Measurements from ENCODE around the gene DPH3. TPM values are rescaled to one million over a fixed set of nuclear protein-coding genes. Genes with fewer than 3 reads are reported as not detected.

Gene DPH3
- total RNA-seq, 1 donor from 2014 or later: 18.7 TPM

DNA sequence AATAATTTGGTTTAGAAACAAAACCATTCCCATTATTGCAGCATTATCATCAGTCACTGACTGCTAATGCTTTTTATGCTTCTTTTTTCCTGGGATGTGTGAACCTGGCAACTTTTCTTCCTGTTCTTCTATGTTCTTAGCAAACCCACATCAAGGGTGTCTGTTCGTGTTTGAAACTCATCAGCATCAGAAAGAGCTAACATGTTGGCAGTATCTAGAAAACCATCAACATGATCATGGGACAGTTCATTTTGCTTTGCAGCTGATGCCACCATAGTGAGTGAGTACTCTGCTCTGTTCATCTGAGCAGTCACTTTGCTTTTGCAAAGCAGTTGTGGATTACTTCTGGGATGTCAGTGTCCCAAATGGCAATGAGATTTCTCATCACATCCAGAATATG is 5.9 kb downstream of the DPH3 start:
- intact Hi-C loops (cut with micrococcal nuclease): no loop called here

DNA sequence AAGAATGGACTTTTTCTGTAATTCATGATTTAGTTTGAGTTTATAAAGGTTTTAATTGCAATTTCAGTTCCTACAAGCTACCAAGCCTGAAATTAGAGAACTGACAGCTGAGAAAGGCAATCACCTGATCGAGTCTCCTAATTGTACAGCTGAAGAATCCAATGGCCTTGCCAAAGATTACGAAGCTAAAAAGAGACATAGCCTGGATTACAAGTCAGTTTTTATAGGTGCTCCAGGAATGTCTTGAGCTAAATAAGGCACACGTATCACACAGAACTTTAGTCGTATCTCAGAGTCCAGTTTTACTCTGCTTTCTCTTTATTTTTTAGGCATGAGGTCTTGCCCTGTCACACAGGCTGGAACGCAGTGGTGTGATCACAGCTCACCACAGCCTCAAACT is 6.6 kb downstream of the DPH3 start:
- intact Hi-C loops (cut with micrococcal nuclease): no loop called here

DNA sequence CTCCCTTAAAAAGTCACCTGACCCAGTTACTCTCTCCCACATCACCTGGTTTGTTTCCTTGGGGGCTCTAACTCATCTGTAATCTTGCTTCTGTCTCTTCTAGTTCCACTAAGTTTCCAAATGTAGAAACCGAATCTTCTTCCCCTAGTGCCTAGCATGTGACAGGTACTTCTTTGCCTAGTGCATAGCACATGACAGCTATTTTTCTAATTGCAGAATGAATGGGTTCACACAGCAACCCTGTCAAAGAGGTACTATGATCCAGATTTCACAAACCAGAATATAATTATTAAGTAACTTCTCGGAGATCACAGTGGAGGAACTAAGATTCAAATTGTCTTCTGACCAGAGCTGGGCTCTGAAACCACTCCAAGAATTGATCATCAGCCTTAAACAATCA is 7.4 kb downstream of the DPH3 start:
- intact Hi-C loops (cut with micrococcal nuclease): no loop called here

DNA sequence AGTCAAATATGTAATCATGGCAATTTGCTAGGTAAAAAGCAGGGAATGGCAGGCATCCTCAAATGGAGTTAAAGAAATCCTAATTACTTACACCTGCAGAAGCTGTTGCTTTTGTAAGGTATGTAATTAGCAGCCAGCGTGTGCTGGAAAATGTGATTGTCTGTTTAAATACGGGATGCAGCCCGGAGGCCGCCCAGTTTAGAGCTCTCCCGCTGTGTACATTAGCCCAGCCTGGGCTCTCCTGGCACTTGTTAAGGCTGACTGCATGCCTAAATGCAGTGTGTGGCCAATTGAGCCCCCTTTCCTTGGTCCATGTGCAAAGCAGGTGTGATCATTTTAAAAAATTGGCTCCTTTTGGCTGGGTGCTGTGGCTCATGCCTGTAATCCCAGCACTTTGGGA is 9.0 kb downstream of the DPH3 start:
- intact Hi-C loops (cut with micrococcal nuclease): no loop called here

DNA sequence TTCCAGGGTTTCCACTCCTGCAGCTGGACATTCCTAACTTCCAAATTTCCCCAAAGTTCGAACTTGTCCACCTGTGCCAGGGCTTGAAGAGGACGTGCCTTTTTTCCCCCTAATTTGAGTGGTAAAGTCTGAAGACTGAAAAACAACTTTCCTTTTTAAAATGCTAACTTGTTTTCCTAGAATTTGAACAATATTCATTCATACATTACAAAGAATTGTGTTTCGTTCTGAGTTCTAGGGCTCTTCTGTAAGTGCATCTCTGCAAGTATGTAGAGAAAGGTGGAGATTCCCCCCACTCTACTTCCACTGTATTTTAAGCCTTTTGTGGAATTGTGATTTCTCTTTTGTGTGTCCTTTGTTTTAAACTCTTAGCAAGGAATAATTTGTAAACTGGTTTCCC is 9.4 kb downstream of the DPH3 start:
- intact Hi-C loops (cut with micrococcal nuclease): no loop called here

DNA sequence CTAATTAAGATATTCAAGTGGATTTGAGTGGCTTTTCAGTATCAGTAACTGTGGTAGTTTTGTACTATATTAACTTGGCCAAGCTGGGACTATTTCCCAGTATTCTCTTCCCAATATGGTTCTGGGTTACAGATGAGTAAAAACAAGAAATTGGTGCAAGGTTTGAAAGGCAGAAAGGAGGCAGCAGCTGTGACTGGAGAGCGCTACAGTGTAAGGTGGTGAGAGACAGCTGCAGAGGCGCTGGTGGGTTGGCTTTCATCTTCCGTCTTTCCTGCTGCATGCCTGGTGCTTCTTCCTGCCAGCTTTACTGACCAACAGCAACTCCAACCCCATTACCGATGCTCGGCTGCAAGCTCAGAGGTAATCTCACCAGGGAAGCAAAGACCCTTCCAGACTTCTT is 9.8 kb downstream of the DPH3 start:
- intact Hi-C loops (cut with micrococcal nuclease): no loop called here

DNA sequence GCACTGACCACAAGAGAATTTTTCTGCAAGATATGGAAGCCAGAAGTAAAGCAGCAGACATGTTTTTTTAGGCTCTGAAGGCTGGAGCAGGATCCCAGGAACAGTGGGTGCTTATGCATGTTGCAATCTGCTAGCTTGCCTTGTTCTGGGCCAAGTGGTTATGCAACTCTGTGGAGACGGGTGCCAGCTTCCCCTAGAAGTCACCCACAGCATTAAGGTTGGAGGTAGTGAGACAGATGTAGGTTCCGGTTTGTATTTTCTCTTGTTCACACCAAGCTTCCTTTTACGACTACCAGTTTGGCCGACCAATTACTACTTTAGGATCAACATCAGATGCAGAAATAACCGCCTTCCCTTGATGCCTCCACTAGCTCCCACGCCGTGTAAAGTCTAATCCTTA is 11.1 kb downstream of the DPH3 start:
- intact Hi-C loops (cut with micrococcal nuclease): no loop called here

DNA sequence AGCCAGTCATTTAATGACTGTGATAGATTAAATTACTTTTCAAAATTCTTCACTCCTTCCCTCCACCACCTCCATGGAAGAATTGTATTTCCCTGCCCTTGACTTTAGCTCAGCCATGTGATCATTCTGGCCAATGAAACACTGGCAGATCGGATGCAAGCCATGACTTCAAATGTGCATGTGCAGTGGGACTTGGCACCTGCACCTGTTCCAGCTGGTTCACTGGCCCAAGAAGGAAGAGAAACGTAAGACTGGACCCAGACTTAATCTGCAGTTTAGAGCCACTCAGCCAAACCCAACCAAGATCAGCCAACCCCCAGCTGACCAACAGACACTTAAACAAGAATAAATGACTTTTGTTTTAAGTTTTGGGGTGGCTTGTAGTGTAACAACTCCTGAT is 11.8 kb downstream of the DPH3 start:
- intact Hi-C loops (cut with micrococcal nuclease): no loop called here

DNA sequence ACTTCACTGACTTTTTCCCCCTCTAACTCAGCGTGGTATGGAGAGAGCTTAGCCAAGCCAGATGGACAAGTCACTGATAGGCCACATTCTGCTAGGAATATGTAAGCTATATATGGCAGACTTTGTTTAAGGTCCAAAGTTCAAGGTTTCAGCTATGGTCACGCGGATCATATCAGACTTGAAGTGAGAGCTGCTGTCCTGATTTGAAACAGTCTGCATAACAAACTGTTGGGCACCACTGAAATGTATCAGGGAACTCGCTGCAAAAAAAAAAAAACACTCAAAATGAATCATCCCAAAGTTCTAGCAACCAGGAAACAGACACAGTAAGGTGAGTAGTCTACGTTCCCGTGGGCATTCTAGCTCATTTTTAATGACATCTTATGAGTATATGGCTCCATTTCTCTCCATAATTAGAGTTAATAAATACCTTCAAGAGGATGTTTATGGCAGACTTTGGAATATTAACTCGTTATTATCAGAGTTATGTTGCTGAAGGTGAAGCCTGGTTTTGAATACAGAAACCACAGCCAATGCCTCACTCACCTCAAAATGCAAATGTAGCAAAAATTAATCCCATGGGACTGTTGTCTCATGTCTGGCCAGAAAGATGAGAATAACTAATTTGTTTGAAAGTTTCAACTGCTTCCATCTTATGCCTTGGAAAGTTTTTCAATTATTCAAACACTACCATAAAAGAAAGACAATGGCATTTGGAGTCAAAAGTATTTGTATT is 12.3 kb downstream of the DPH3 start:
- intact Hi-C loops (cut with micrococcal nuclease): no loop called here

DNA sequence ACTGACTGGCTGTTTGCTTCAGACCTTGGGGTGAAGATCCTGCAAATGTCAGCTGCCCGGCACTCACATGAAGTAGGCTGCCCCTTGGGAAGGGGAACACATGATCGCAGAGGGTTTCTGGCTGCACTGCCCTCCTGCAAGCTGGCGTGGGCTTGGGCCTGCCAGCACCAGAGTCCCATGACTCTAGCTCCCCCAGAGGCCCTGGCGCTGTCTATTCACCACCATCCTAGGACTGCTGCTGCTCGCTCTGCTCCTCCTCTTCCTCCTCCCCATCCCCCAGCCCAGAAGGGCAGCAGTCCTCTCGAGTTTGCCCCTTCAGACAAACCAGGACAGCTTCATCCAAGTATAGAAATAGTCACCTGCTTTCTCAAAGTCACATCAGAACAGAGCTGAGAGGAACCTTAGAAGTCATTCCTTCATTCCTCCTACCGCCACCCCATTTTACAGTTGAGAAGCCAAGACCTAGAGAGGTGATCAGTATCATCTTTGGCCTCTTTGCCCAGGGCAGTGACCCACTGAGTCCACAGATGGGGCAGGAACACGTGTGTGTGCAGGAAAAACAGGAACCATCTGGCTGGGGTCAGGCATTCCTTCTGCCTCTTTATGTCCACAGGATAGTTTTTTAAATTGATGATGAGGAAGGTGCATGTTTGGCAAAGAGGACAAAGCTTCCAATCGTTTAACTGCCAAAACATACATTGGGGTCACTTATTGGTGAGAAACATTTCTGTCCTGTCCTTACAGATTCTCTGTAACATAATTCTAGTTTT is 13.2 kb downstream of the DPH3 start:
- intact Hi-C loops (cut with micrococcal nuclease): no loop called here

DNA sequence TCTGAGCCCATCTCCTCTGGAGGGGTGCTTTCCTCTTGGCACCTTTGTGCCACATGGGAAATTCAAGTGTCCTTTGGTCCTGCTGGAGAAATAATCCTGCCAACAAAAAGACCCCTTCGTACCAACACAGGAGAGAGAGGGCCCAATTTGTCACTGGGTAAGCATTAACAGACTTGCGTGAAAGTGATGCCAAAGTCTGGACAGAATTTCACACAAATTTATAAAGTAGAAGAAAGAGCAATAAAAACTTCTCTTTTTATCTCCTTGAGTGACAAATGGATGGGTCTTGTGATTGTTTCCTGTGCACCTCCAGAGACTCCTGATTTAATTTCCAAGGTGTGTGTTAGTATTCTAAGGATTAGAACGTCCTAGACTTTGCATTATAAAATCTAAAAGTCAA is 14.9 kb downstream of the DPH3 start:
- intact Hi-C loops (cut with micrococcal nuclease): loop anchor here (10.0 kb wide), 1 partner anchor 615 kb away; no protein-coding TSS in a partner anchor

DNA sequence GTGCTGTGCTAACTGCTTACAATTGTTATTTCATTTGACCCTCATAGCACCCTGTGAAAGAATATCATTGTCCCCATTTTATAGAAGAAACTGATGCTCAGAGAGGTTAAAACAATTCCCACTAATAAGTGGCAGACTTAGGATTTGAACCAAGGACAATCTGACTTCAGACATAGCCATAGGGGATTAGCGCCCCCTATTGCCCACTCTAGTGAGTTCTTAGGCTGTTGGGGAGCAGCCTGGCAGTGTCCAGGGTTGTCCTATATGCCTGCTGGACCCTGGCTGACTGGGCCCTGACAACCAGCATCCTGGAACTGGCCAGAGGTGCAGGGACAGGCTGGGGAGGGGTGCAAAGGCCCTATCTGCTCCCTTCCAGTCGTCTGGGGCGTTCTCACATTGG is 15.4 kb downstream of the DPH3 start:
- intact Hi-C loops (cut with micrococcal nuclease): loop anchor here (10.0 kb wide), 1 partner anchor 615 kb away; no protein-coding TSS in a partner anchor

DNA sequence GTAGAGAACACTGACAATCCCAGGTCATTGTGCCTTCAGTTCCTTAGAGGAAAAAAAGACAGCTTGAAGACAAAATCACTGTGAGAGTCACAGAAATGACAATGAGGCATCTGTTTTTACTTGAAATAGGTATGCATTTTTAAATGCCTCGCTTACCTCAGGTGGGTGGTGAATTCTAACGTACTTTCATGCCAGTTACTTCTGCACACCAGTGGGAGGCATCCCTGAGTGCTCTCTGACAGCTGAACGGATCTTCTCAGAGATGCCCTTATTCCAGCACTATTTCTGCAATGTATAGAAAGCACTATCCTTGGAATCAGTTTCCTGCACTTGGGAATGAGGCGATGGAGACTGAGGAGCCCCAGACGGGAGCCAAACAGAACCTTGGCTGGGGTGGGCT is 16.2 kb downstream of the DPH3 start:
- intact Hi-C loops (cut with micrococcal nuclease): loop anchor here (10.0 kb wide), 1 partner anchor 614 kb away; no protein-coding TSS in a partner anchor

DNA sequence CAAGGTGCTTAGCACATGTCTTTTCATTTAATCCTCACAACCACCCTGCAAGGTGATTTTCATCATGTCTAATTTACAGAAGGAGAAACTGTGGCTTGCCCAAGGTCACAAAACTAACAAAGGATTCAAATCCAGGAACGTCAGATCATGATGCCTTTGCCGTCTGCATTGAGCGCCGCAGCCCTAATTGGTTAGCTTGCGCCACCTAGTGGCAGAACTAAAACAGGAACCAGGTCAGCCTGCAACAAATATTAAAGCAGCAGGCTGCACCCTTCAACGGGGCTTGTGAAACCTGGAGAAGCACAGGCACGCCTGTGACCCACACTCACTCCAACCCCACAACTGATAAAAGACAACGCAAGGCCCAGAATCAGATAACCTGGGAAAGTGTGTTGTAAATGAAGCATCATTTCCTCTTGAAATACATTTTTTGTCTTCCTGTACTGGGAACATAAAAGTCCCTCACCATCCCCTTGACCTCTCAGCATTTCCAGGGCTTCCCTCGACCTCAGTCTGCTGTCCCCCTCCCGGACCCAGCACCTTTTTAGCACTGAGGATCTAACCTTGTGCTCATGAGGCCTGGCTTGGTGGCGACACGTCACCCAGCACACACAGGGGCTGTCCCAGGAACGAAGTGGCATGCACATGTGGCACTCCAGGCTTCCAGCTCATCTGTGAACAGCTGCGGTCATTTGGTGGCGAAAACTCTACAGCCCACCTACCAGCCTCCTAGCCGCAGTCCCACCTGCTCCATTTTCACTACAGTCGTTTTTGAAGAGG is 17.3 kb downstream of the DPH3 start:
- intact Hi-C loops (cut with micrococcal nuclease): loop anchor here (1.0 to 10.0 kb wide), 4 partner anchors 199 to 1045 kb away; no protein-coding TSS in a partner anchor

DNA sequence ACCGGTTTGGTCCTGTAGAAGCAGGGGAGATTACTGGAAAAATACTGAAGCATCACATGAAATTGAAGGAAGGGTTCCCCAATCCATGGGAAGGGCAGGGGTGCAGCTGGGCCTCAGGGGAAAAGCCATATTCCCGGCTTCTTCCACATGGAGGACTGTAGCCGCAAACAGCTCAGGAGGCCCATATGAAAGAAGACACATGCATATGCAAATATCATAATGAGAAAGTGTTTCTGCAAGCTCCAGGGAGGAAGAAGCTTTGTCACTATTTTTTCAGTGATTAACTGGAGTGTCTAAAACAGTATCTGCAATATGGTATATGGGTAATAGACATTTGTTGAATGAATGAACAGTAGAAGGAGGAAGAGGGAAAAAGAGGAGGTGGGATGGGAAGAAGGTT is 19.1 kb downstream of the DPH3 start:
- intact Hi-C loops (cut with micrococcal nuclease): loop anchor here (2.0 to 10.0 kb wide), 2 partner anchors 611 to 1043 kb away; no protein-coding TSS in a partner anchor

DNA sequence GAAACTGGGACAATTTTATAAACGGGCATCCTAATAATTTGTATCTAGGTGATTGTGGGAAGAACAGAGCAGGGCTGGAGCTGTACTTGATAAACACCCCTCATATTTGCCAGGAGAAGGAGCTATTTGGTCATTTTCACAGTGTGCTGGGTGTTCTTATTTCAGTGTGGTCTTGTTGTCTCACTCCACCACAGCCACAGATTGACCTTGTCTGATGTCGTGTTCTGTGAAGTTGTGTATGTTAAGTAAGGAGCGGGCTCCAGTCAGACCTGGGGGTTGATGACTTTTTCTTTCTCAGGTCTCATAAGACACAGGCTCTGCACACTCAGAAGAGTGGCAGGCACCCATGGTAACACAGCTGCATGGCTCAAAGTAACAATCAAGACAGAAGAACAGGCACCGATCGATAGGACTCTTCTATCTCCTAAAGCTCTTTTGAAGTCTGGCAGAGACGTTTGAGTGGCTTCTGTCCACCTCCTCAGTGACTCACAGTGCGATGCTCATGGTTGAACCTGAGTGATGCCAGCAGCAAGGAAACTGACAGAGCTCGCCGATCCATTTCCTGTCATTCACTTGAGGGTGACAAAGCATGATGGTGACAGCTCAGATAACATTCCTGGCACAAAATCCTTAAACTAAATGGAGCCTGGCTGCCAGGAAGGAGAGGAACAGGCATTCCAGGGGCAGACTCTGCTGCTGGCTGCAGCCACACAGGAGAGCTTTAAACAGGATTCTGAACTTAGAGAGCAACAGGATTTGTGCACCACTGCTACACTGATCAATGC is 20.8 kb downstream of the DPH3 start:
- intact Hi-C loops (cut with micrococcal nuclease): loop anchor here (10.0 kb wide), 1 partner anchor 609 kb away; no protein-coding TSS in a partner anchor

DNA sequence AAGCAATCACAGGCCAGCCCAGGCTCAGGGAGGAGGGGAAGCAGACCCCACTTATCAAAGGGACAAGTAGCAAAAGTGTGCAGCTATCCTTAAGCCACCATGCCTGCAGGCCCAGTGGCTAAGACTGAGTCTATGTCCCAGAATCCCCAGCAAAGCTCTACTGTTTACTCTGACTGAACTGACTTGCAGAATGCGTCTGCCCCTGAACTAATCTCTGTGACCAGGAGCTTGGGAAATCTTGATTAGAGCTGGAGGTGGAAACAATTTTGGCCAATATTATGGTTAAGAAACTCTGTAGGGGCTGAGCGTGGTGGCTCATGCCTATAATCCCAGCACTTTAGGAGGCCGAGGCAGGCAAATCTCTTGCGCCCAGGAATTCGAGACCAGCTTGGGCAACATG is 22.6 kb downstream of the DPH3 start:
- intact Hi-C loops (cut with micrococcal nuclease): loop anchor here (10.0 kb wide), 1 partner anchor 607 kb away; no protein-coding TSS in a partner anchor

DNA sequence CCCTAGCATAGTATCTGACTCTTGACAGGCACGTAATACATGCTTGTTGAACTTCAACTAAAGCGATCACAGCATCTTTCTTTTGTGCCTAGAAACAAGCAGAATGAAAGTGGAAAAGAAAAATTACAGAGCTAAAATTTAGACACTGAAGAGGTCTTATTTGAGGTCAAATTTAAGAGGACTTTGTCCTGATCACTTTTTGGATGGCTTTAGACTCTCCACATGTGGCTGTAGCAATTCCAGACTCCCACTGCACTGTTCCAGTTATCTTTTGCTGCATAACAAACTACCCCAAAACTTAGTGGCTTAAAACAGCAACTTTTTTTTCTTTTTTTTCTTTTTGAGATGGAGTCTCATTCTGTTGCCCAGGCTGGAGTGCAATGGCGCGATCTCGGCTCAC is 23.5 kb downstream of the DPH3 start:
- intact Hi-C loops (cut with micrococcal nuclease): loop anchor here (10.0 kb wide), 1 partner anchor 606 kb away; no protein-coding TSS in a partner anchor

DNA sequence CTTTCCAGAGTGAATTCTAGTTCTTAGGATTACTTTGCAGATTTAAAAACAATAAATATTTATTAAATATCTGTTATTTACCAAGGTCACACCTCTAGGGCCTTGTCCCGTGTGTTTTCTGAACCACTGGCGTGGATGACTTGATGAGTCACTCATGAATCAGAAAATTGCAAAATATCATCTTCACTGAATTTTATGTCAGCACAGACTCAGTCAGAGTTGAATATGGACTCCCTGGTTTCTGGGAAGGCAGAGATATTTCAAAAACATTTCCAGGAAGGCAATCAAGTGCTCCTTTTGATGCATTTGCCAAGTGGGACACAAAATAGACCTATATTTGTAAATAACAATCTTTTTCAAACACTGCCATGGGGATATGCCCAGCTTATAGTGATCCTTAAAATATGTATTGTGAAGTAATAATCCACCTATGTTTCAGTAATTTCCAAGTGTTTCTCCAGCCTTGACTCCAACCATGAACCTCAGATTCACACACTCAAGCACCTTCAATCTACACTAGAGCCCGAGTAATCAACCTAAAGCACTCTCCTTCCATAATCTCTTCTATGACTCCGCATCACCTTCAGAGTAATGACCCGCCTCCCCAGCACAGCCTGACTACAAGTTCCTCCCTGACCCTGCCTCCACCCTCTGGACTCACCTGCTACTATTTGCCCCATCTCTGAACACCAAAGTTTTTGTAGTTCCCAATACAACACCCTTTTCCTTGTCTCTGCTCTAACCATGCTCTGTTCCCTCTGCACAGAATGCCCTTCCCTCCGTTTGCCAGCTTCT is 24.3 kb downstream of the DPH3 start:
- intact Hi-C loops (cut with micrococcal nuclease): loop anchor here (10.0 kb wide), 1 partner anchor 606 kb away; no protein-coding TSS in a partner anchor

DNA sequence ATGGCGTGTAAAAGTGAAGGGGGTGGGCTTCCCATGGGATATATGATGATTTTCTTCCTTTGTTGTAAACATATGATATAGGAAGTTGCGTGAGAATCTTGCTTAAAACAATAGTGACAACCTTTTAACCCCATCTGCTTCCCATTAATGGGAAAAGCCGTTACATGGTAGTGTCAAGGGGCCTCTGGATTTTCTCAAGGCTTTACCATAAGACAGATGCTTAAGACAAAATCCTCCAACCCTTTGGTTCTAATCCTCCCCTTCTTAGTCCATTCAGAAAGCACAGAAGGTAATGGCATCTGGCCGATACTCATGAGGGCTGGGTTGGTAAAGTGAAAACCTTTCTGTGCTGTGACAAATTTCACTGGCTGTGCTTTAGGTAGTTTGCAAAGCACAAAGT is 25.0 kb downstream of the DPH3 start:
- intact Hi-C loops (cut with micrococcal nuclease): loop anchor here (10.0 kb wide), 1 partner anchor 605 kb away; no protein-coding TSS in a partner anchor
